ENCODE data around the gene PRPF39. TPM values are rescaled to one million over a fixed set of nuclear protein-coding genes. Genes with fewer than 3 reads are reported as not detected.
"Not testable (repeated sequence)": the region's sequence is repeated elsewhere in the genome, so short reads cannot be mapped to it uniquely, and the experiment has no call there.

Gene PRPF39
- 10 to 100 TPM; 53.3 to 92.6 (median 70.3) TPM for polyA plus RNA-seq (ENCODE audit: insufficient read length in 4 of 4)

GRCh38 chr14:45083976-45084722, at the start of gene PRPF39:
Gene PRPF39, plus strand, starts transcription at chr14:45084116. Its CDS starts 11,124 bp downstream, at chr14:45095240.
- peak; percentile 86 to 93 (median 89) for DNase-seq (ENCODE audit: low read depth in 4 of 4, low spot score in 2 of 4)

- no peak for DNase-seq (ENCODE audit: low read depth in 4 of 4, low spot score in 2 of 4)
These were observed 49.2 kb upstream of the PRPF39 start for GRCh38 chr14:45034730-45035129.

GRCh38 chr14:45038256-45038655, 45.7 kb upstream of the PRPF39 start:
- no peak for DNase-seq (ENCODE audit: low read depth in 4 of 4, low spot score in 2 of 4)

GRCh38 chr14:45038865-45039264, 45.1 kb upstream of the PRPF39 start:
- DNase-seq (ENCODE audit: low read depth in 4 of 4, low spot score in 2 of 4): no peak

- DNase-seq (ENCODE audit: low read depth in 4 of 4, low spot score in 2 of 4): no peak
These were observed 44.5 kb upstream of the PRPF39 start for GRCh38 chr14:45039390-45039789.

- DNase-seq (ENCODE audit: low read depth in 4 of 4, low spot score in 2 of 4): no peak
These were observed 42.3 kb upstream of the PRPF39 start for GRCh38 chr14:45041641-45042040.

- no peak for DNase-seq (ENCODE audit: low read depth in 4 of 4, low spot score in 2 of 4)
These were observed 39.3 kb upstream of the PRPF39 start for GRCh38 chr14:45044638-45045037.

- DNase-seq (ENCODE audit: low read depth in 4 of 4, low spot score in 2 of 4): no peak
These were observed 35.5 kb upstream of the PRPF39 start for GRCh38 chr14:45048385-45048784.

- DNase-seq (ENCODE audit: low read depth in 4 of 4, low spot score in 2 of 4): no peak
These were observed 32.7 kb upstream of the PRPF39 start for GRCh38 chr14:45051180-45051579.

- DNase-seq (ENCODE audit: low read depth in 4 of 4, low spot score in 2 of 4): no peak
These were observed 32.0 kb upstream of the PRPF39 start for GRCh38 chr14:45051896-45052295.

- DNase-seq (ENCODE audit: low read depth in 4 of 4, low spot score in 2 of 4): no peak
These were observed 26.6 kb upstream of the PRPF39 start for GRCh38 chr14:45057349-45057748.

GRCh38 chr14:45057881-45058364, 26.0 kb upstream of the PRPF39 start:
- no peak for DNase-seq (ENCODE audit: low read depth in 4 of 4, low spot score in 2 of 4)

GRCh38 chr14:45060551-45060950, 23.4 kb upstream of the PRPF39 start:
- no peak for DNase-seq (ENCODE audit: low read depth in 4 of 4, low spot score in 2 of 4)

GRCh38 chr14:45065540-45065939, 18.4 kb upstream of the PRPF39 start:
- DNase-seq (ENCODE audit: low read depth in 4 of 4, low spot score in 2 of 4): no peak

GRCh38 chr14:45065956-45066355, 18.0 kb upstream of the PRPF39 start:
- DNase-seq (ENCODE audit: low read depth in 4 of 4, low spot score in 2 of 4): no peak

- no peak for DNase-seq (ENCODE audit: low read depth in 4 of 4, low spot score in 2 of 4)
These were observed 17.2 kb upstream of the PRPF39 start for GRCh38 chr14:45066667-45067066.

- no peak for DNase-seq (ENCODE audit: low read depth in 4 of 4, low spot score in 2 of 4)
These were observed 15.5 kb upstream of the PRPF39 start for GRCh38 chr14:45068396-45068795.

- DNase-seq (ENCODE audit: low read depth in 4 of 4, low spot score in 2 of 4): no peak
These were observed 13.7 kb upstream of the PRPF39 start for GRCh38 chr14:45070215-45070614.

GRCh38 chr14:45072126-45072525, 11.8 kb upstream of the PRPF39 start:
- DNase-seq (ENCODE audit: low read depth in 4 of 4, low spot score in 2 of 4): no peak

GRCh38 chr14:45073231-45073879, 10.6 kb upstream of the PRPF39 start:
- DNase-seq (ENCODE audit: low read depth in 4 of 4, low spot score in 2 of 4): no peak

GRCh38 chr14:45078323-45078722, 5.6 kb upstream of the PRPF39 start:
- DNase-seq (ENCODE audit: low read depth in 4 of 4, low spot score in 2 of 4): no peak

GRCh38 chr14:45080416-45080968, 3.4 kb upstream of the PRPF39 start:
- DNase-seq (ENCODE audit: low read depth in 4 of 4, low spot score in 2 of 4): not testable (repeated sequence)

Measured in left renal cortex interstitium (tissue), 4 donors.